GM20000 (cell line): Measurements from ENCODE around the gene SUPT6H.

Experiments
- DNase-seq: peaks from one replicate; pipeline ENCODE4 v3.0.0; 2012; ENCODE audit warnings: low spot score
- TF ChIP-seq, protein P1 (sequence below): IDR thresholded peaks from 2 replicates; pipeline ENCODE4 v1.5.1; 2012; ENCODE audit warnings: mild to moderate bottlenecking, control low read depth; ENCODE audit errors: extremely low read depth, missing control alignments

SUPT6H gene

DNA sequence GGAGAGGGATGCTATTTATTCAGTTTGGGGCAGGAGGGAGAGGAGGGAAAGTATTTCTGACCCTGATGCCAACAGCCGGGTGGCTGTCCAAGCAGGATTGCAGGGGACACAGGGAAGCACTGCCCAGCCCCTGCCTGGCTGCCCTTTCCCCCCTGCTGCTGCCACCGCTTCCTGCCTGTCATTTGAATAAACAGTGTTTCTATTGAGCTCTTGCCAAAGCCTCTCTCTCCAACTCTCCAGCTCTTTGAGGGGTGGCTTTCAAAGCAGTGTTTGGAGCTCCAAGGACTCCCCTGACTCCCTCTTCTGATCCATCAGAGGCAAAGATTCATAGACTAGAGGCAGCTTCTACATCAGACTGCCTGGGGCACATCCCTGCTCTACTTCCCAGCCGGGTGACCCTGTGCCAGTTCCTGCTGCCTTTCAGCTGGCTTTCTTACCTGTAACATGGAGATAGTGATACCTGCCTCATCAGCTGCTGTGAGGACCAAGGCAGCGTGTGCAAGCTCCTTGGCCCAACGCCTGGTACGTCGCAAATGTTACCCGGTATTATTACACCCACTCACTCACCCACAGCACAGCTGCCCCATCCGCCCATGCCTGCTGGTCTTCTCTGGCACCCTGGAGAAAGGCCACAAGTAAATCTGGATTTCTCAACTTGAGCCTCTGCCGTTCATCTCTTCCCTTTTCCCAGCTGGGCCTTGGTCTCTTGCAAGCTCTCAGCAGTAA lies 40.2 kb downstream of the SUPT6H start:
- TF ChIP-seq, protein P1, sequence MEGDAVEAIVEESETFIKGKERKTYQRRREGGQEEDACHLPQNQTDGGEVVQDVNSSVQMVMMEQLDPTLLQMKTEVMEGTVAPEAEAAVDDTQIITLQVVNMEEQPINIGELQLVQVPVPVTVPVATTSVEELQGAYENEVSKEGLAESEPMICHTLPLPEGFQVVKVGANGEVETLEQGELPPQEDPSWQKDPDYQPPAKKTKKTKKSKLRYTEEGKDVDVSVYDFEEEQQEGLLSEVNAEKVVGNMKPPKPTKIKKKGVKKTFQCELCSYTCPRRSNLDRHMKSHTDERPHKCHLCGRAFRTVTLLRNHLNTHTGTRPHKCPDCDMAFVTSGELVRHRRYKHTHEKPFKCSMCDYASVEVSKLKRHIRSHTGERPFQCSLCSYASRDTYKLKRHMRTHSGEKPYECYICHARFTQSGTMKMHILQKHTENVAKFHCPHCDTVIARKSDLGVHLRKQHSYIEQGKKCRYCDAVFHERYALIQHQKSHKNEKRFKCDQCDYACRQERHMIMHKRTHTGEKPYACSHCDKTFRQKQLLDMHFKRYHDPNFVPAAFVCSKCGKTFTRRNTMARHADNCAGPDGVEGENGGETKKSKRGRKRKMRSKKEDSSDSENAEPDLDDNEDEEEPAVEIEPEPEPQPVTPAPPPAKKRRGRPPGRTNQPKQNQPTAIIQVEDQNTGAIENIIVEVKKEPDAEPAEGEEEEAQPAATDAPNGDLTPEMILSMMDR = no peak
- DNase-seq = no peak

DNA sequence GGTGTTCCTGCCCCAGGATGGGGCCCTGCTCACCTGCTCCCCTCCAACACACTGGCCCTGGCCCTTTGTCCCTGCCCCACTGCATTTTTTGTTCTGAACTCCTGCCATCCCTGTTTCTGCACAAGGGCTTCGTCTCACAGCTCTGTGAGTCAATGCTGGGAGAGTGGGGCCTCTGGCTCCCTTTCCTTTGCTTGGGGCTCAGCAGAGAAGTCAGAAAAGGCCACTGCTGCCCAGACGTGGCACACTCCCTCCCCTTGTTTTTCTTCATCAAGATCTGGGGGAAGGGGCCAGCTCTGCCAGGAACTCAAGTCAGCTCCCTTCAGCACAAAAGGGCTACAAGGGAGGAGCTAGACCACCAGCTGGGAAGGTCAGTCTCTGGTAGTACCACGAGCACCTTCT lies 40.7 kb downstream of the SUPT6H start:
- no peak for DNase-seq
- TF ChIP-seq, protein P1 = no peak

DNA sequence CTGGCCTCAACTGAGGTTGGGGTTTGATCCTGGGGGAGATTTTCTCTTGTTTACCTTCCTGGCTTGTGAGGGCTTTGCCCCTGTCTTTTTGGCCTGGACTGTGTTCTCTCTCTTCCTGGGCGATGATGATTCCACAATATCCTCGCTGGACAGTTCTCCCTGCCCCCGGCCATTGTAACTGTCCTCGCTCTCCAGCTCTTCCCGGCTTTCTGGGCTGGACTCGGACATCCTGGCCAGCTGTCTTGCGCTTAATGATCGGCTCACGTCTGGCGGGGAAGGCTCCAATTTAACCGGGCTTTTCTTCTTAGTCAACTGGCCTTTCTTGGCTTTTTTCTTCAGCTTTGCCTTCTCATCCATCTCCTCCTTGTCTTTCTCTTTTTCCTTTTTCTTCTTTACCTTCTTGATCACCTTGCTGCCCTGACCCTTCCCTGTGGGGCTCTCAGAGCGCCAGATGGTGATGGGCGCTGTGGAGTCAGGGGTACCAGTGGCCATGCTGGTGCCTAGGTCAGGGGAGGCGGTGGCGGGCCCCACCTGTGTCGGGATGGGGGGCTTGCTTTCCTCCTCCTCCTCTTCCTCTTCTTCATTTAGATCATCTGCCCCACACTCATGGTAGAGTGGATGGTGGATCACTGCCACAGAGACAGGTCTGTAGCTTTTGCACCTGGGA lies 41.7 kb downstream of the SUPT6H start:
- no peak for DNase-seq
- TF ChIP-seq, protein P1 = no peak

DNA sequence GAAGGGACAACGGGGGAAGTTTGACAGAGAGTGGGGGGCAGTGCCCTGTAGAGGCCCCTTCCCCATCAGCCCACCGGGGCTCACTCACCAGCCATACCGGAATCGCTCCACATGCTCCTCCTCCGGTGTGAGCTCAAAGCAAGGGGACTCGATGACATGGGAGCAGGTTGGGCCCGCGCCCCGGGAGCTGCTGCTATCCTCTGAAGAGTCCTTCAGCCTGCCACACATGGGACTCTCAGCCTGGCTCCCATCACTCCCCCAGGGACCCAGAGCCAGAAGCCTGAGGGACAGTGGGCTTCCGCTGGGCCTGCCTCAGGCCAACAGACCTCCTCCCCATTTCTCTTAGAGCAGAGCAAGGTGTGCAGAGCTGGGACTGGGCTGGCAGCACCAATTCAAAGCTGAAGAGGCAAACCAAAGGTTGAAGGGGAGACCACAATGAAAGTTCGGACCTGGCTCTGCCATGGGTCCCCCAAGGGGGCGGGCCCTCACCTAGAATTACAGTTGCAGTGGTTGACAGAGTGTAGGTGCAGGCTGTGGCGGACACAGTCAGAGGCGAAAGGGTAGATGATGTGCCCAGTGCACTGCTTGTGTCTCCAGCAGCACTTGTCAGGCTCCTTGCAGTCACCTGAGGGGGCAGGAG lies 42.3 kb downstream of the SUPT6H start:
- TF ChIP-seq, protein P1 = no peak
- DNase-seq = no peak

DNA sequence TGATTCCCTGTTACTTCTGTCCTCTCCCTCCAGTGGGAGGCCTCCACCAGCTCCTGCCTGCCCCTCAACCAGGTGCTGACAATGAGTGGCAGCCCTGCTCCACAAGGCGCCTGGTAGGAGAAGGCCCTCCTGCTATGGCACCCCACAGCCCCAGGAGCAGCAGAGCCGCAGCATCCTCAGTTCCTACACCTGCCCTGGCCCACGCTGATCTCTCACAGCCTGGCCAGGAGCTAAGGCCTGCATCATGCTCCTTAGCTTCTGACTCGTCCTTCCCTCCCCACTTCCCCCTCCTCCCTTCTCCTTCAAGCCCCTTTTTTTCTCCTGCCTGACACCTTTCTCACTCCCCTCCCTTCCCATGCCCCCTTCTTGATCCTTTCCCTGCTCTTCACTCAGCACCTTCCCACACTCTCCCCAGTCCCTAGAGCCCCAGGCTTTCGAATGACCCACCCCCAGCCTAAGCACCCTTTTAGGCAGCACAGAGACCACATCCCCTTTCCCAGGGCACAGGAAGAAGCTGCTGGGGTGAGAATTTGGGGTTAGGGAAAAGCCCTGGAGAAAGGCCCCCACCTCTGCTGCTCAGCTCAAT lies 43.2 kb downstream of the SUPT6H start:
- no peak for DNase-seq
- TF ChIP-seq, protein P1 = no peak

DNA sequence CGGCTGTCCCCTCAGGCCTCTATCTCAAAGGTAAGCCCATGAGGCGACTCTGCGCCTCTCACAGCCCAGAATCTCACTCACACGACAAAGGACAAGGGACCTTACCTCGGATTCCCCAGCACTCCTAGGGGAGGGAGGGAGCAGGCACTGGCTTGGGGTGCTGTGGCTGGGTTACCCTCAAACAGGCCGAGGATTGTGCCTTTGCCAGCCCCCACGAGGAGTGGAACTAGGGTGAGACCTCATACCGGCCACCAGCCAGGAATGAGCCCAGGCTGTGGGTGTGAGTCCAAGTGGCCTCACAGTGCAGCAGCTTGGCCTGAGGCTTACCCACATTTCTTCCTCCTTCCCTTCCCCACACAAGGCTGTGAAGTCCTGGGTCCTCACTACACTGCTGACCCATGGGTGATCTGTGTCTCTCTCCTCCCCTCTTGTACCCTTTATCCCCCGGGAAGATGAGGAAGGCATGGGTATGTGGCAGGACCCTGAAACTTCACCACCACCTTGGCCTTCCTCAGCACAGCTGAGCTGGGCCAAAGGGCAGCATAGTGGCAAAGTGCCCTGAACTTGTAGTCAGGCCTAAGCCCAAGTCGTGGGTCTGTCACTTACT lies 43.8 kb downstream of the SUPT6H start:
- DNase-seq = no peak
- TF ChIP-seq, protein P1 = no peak
